Hepatic stellate cell (primary cell): ENCODE results near the gene MIER1.
"Not testable (repeated sequence)": the region's sequence is repeated elsewhere in the genome, so short reads cannot be mapped to it uniquely, and the experiment has no call there.

Experiments used
- DNase-seq: peaks from one replicate; pipeline ENCODE4 v3.0.0; 2011; ENCODE audit warnings: low spot score

The MIER1 gene

DNA sequence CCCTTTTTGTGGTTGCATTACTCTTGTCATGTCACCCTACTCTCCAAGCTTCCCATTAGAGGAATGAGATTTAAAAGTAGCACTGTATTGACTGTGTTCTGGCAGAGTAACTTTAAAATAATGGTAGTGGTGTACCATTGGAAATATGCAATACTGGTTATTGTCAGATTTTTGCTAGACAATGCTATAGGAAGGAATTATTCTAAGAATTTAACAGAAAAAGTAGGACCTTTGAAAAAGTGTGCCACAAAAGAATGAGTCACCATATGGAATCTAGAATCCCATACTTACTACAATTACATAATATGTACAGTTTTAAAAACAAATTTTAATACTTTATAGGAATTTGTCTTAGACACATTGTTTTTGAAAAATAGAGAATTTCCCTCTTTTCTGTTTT lies 13.8 kb downstream of the MIER1 start:
- no peak for DNase-seq

- DNase-seq, result no peak
These were observed 16.2 kb downstream of the MIER1 start for GRCh38 chr1:66940981-66941380.

- no peak for DNase-seq
These were observed 18.7 kb downstream of the MIER1 start for GRCh38 chr1:66943361-66943969.

DNA sequence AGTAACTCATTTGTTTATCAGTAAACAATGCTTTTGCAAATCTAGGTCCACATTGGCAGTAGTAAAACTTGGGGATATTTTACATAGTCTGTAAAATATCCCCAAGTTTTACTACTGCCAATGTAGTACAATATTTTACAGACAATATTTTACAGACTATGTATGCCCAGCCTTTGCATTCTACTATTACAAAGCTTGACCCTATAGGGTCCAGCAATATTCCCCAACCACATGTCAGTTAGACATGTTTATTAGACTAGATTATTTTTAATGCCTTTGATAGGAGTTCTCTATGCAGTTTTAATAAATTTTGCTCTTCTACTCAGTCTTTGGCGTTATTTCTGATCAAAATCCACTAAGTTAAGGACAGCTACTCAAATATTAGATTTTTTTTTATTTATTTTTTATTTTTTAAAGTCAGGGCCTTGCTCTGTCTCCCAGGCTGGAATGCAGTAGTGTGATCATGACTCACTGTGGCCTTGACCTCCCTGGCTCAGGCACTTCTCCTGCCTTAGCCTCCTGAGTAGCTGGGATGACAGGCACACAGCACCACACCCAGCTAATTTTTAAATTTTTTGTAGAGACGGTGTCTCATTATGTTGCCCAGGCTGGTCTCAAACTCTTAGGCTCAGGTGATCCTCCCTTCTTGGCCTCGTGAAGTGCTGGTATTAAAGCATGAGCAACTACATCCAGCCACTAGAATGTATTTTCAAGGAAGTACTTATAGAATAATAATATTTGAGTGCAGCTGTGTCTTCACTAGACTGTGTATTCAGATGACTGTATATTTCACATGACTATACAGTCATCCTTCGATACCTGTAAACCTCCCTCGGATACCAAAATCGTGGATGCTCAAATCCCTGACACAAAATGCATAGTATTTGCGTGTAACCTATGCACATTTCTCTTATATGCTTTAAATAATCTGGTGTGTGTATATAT lies 19.8 kb downstream of the MIER1 start:
- no peak for DNase-seq

DNA sequence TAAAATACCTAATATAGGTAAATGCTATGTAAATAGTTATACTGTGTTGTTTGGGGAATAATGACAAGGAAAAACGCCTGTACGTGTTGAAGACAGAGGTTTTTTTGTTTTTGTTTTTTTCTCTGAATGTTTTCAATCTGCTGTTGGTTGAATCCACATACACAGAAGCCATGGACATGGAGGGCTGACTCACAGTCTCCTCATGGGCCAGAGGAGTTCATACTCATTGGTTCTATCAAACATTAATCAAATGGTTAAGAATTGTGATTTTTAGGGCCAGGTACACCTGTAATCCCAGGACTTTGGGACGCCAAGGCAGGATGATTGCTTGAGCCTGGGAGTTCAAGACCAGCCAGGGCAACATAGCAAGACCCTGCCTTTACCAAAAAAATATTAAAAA lies 20.5 kb downstream of the MIER1 start:
- DNase-seq, result no peak

DNA sequence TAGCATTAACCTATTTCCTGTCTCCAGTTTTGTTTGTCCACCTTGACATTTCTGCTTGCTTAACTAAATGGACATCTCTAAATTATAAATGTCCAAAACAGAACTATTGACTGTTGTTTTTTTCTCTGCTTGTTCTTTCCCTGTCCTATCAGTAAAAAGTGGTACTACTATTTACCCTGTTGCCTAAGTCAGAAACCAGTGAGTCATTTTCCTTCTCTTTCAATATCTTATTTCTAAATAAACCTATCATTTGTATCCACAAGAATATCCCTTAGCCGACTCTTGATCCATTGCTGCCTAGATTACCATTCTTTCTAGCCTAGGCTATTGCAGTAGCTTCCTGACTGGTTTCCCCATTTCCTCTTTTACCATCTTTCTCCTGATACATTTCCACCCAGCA lies 22.5 kb downstream of the MIER1 start:
- no peak for DNase-seq

GRCh38 chr1:66951513-66951912 lies 26.7 kb downstream of the MIER1 start:
- no peak for DNase-seq

DNA sequence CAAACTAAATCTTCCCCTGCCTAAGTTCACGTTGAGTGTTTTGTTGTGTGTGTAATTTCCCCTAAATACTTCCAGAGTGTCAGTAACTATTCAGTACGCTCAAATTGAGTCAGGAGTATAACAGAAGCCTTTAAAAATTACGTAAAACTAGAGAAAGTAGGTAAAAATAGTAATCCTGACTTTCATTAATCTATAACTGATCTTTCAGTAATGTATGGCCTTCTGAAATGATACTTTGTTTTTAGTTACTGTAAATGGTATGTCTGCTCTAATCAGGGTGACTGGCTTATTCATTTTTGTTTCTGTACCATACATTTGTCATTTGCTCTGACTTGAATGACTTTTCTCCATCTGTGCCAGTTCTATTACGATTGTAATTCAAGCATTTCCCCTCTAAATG lies 29.4 kb downstream of the MIER1 start:
- no peak for DNase-seq

- DNase-seq, result no peak
These were observed 33.1 kb downstream of the MIER1 start for GRCh38 chr1:66957938-66958337.

DNA sequence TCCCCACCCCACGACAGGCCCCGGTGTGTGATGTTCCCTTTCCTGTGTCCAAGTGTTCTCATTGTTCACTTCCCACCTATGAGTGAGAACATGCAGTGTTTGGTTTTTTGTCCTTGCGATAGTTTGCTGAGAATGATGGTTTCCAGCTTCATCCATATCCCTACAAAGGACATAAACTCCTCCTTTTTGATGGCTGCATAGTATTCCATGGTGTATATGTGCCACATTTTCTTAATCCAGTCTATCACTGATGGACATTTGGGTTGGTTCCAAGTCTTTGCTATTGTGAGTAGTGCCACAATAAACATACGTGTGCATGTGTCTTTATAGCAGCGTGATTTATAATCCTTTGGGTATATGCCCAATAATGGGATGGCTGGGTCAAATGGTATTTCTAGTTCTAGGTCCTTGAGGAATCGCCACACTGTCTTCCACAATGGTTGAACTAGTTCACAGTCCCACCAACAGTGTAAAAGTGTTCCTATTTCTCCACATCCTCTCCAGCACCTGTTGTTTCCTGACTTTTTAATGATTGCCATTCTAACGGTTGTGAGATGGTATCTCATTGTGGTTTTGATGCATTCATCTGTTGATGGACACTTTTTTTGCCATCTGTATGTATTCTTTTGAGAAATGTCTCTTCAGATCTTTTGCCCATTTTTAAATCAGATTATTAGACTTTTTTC lies 41.5 kb downstream of the MIER1 start:
- not testable (repeated sequence) for DNase-seq

- DNase-seq, result no peak
These were observed 43.8 kb downstream of the MIER1 start for GRCh38 chr1:66968574-66968973.

GRCh38 chr1:66978201-66978600 lies 53.4 kb downstream of the MIER1 start:
- DNase-seq, result no peak

DNA sequence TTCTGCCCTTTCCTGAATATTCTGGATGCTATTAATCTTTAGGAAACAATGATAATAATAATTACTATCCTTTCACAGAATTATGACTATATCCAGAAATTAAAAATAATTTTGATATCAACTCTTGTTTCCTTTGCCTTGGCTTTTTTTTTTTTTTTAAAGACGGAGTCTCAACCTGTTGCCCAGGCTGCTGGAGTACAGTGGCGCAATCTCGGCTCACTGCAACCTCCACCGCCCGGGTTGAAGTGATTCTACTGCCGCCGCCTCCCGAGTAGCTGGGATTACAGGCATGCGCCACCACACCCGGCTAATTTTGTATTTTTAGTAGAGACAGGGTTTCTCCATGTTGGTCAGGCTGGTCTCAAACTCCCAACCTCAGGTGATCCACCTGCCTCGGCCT lies 54.8 kb downstream of the MIER1 start:
- DNase-seq, result not testable (repeated sequence)

- DNase-seq, result no peak
These were observed 56.1 kb downstream of the MIER1 start for GRCh38 chr1:66980745-66981367.

GRCh38 chr1:66981679-66982078 lies 56.9 kb downstream of the MIER1 start:
- DNase-seq, result peak; percentile 24

GRCh38 chr1:66982561-66983260 lies 57.9 kb downstream of the MIER1 start:
- no peak for DNase-seq

- DNase-seq, result no peak
These were observed 59.7 kb downstream of the MIER1 start for GRCh38 chr1:66984491-66984890.

DNA sequence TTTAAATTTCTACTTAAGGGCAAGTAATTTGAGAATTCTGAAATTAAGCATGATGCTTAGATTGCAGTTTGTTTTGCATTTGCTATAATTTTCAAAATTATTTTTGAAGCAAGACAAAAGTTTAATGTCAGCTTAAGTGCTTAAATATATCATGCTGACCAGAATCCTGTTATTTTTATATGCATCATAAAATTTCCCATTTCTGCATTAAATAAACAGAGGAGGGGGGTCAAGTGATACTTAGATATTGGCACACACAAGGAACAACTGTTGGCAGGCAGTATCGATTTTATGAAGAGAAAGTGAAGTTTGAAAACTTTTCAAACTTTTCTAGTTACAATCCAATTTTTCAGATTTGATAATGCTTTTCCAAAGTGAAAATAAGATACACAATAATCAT lies 61.0 kb downstream of the MIER1 start:
- no peak for DNase-seq

DNA sequence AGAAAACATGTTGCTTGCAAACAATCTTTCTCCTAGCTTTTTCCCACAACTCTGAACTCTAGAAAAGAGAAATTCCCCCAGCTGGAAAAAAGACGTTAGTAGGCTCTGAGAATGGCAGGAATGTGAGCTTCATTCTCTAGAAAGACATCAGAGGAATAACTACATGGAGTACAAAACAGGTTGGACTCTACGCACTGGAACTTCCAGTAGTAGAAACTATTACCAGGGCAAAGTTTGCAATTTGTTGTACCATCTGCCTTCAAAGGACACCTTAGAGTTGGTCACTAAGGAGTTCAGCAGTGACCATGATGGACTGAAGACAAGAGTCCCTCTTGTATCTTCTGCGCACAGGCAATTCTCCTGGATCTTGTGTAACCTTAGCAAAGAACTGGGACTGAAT lies 68.3 kb downstream of the MIER1 start:
- DNase-seq, result no peak

DNA sequence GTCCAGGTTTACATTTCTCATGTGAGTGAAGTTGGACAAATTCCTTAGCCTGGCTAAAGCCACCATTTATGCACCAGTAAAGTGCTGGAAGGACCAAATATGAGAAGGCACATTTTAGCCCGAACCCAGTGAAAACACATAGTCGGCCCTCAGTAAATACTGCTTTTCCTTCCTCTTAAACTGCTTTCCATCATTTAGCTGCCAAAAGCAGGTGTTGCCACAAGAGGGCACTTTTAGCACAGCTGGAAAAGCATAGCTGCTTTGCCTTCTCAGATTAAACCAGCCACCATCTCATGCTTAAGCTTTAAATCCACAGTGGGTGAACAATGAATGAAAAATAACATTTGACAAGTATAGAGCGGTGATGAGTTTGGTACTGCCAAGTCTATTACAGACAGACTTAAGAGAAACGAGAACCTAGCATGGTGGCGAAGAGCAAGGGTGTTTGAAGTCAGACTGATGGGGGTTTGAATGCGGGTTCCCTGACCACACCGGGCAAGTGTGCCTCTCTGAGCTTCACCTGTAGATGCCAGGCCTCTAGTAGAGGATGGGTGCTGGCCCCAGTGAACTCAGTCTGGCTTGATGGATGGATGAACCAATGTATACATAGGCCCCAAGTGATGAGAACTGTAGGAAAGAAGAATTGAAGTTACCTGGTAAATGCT lies 71.4 kb downstream of the MIER1 start:
- peak; percentile 34 for DNase-seq

- DNase-seq, result no peak
These were observed 74.2 kb downstream of the MIER1 start for GRCh38 chr1:66998972-66999371.
